HG03442 (cell line): ENCODE measurements around the gene B4GALNT3.

ENCODE experiments used
- ATAC-seq: cut with Tn5 transposase; IDR thresholded peaks from one replicate; pipeline ENCODE4 v1.9.1; 2021; ENCODE audit warnings: mild to moderate bottlenecking, moderate library complexity; ENCODE audit not compliant: unreplicated experiment

The B4GALNT3 gene

DNA sequence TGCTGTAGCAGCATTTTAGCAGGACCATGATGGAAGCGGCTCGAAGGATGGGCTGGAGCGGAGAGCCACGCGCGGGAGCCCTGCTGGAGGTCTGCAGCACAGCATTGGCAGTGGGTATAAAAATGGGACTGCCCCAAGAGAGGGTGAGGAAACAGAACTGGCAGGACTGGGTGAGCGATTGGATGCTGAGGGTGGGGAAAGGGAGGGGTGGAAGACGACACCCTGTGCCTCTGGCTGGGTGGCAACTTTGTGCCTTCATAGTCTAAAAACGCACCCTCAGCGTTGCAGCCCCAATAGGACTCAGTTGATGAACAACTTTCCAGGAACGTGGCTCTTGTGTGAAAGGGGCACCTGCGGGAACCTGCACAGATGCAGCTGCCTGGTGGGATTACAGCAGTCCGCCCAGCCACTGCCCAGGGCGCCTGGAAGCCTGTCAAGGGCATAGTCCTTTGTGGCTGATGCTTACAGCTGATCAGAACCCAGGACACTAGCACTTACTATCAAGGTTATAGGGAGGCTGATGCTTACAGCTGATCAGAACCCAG lies 130.5 kb downstream of the B4GALNT3 start:
- ATAC-seq = no peak

DNA sequence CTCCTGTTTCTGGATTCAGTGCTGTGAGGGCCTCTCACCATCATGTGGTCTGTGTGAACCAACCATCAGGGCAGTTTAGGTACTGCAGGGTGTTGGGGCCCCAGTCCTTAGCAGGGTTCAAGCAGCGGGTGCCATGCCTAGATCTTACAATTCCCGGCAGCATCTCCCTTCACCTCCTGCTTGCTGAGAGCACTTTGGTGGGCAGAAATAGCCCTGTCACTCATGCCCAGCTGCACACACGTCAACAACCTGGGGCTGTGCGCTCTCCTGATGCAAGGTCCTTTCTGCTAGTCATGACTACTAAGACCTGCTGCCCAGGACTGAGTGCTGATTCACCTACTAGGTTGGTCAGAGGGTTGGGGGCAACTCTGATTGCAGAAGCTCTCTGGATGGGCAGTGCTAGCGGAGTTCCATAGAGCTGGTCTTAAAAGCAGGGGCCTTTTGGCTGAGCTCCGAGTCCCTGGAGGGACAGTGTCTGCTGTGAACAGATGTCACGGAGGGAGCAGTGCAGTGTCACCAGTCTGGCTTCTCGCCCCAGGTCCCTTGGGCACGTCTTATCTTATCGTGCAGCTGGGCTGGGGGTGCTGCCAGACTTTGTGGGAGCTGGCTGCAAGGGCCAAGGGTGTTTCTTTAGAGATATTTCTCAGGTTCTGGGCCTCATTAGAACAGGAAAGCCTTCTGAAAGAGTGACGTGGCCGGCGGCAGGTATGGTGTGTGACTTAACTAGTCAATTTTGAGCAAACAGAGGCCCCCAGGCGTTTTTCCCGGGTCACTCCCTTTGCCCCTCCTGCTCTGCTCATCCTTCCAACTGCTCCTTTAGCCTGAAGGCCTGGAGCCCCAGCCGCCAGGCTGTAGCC lies 131.7 kb downstream of the B4GALNT3 start:
- no peak for ATAC-seq

DNA sequence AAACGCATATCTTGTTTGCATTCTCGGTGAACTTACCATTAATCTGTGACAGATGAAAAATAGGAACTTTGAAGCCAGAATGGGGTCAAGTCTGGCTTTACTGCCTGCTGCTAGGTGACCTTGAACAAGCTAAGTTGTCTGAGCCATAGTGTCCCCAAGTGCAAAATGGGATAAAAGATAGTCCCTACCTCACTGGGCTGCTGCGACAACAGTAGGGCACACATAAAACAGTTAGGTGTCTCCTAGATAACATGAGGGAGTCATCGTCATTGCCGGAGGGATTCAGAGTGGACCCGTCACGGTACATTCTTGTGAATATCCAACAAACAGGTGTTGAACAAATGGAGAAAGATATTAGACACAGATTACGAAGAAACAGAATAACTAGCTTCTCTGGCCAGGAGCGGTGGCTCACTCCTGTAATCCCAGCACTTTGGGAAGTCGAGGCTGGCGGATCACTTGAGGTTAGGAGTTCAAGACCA lies 132.3 kb downstream of the B4GALNT3 start:
- ATAC-seq = no peak

DNA sequence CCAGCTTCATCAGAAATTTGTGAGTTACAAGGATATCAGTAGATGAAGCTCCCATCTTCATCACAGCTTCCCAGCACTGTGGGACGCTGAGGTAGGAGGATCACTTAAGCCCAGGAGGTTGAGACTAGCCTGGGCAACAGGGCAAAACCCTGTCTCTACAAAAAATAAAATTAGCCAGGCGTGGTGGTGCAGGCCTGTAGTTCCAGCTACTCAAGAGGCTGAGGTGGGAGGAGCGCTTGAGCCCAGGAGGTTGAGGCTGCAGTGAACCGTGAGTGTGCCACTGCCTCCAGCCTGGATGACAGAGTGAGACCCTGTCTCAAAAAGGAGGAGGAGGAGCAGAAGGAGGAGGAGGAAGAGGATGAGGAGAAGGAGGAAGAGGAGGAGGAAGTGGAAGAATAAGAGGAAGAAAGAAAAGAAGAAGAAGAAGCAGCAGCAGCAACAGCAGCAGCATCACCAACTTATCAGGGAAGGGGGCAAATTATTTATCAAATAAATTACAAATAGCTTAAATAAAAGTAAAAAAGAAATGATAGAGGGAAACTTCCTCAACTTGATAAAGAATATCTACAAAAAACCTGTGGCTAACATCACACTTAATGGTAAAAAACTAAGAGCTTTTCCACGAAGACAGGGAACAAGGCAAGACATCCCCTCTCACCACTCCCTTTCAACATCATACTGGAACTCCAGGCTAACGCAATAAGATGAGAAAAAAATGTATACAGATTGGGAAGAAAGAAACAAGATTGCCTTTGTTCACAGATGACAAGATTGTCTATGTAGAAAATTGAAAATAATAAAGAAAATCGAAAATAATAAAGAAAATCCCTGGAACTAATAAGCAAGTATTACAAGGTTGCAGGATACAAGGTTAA lies 133.9 kb downstream of the B4GALNT3 start:
- ATAC-seq = no peak

DNA sequence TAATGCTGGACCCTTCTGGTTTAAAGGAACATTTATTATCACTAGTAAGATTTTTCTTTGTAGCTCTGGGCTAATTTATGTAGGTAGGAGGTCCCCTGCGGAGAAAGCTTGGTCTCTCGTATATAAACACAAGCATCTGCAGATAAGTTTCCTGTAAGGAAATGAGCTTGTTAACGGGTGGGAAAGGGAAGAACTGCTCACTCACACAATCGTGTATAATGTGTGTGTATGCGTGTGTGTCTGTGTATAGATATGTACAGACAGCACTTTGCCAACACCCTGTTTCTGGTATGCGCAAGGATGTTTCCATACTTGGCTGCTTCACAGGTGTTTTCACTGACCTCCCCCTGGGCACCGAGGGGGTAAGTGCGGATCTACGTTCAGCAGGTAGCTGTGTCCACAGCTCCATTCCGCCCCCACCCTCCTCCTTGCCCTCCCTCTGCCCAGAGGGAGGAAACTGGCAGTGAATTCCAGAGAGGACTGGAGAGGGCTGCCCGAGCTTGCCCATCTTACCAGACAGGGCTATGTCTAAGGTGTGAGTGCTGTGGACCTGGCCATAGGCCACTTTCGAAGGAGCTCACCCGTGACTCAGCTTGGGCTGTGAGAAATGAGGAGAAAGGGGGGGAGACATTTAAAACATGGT lies 138.3 kb downstream of the B4GALNT3 start:
- no peak for ATAC-seq

DNA sequence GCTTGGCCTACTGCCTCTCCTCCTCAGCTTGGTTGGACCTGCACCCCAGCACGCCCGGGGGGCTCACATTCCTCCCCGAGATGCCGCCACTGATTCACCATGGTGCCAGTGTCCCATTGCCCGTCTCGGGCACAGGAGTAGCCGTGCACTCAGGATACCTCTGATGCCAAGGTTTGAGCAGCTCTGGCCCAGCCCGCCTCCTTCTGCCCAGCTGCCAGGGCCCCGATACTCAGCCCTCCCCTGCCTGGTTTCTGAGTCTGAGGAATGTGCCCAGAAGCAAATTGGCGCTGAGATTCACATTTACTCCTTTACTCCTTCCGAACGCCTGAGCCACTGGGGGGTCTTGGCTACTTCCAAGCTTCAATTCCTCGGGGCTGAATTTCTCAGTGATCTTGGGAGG lies 140.0 kb downstream of the B4GALNT3 start:
- ATAC-seq = no peak

DNA sequence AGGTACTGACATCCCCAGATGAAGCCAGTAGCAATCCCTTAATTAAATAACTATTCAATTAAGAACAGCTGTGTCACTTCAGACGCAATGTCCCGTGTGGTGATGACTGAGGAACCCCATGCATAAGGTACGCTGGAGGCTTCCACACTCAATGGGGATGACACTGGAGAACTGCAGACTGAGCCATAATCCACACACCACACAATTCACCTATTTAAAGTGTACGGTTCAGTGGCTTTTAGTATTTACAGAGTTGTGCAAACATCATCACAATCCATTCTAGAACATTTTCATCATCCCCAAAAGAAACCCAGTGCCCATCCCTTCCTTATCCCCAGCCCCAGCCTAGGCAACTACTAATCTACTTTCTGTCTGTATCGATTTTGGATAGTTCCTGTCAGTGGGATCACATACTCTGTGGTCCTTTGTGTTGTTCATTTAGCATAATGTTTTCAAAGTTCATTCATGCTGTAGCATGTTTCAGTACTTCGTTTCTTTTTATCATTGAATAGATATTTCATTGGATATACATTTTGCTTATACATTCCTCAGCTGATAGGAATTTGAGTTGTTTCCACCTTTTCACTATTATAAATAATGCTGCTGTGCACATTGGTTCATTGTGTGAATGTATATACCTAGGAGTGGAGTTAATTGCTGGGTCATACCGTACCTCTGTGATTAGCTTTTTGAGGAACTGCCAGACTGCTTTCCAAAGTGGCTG lies 142.4 kb downstream of the B4GALNT3 start:
- no peak for ATAC-seq

DNA sequence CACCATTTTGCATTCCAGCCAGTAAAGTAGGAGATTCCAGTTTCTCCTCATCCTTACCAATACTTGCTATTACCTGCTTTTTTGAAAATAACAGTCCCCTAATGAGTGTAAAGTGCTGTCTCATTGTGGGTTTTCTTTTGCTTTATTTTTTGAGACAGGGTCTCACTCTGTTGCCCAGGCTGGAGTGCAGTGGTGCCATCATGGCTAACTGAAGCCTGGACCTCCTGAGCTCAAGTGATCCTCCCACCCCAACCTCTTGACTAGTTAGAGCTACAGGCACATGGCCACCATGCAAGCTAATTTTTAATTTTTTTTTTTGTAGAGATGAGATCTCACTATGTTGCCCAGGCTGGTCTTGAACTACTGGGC lies 142.9 kb downstream of the B4GALNT3 start:
- ATAC-seq = no peak

DNA sequence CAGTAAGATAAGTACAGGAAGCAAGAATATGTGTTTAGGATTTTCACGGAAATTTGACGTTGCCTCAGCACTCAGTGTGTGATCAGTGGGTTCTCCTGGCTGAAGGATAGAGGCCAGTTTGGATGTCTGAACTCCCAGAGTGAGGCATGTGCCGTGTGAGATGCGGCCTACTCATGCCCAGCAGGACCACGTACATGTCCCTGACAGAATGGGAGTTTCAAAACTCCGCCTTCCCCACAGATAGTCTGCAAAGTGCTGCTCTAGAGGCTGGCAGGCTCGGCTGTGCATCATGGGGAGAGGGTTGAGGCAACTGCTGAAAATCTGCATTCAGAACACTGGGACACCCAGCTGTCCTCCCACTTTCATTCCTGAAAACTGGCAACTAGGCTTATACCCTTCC lies 145.2 kb downstream of the B4GALNT3 start:
- no peak for ATAC-seq

DNA sequence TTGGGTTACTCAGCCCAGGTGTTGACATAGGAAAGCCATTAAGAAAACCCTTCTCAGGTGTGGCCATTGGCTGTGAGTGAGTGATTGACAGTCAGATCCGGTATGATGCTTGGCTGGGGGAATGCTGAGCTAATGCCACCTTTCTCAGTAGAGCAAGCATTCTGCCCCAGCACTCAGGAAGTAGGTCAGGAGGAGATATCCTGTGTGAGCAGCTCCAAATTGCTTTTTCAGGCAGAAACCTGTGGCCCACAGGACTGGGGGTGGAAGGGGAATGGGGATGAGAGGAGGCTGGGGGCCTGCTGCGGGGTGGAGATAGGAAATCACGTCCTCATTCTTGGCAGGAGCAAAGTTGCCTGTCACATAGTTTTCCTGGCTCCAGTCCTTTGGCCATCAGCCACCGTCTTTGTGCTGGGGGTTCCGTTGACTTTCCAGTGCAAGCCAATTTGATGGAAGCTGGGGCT lies 147.8 kb downstream of the B4GALNT3 start:
- ATAC-seq = no peak

DNA sequence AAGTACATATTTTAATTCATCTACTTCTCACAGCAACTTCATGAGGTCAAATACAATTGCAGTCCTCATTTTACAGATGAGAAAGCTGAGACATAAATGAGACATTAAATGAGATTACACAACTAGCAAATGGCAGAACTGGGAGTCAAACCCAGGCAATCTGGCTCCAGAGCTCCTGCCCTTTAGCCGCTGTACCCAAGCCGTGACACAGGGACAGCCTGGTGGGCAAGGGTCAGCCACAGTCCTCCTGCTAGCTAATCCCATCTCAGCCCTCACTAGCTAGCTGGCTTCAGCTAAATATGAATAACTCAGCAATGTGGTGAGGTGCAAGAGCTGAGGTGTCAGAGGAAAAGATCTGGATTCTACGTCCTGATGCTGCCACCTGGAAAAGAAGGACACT lies 148.7 kb downstream of the B4GALNT3 start:
- ATAC-seq = no peak

DNA sequence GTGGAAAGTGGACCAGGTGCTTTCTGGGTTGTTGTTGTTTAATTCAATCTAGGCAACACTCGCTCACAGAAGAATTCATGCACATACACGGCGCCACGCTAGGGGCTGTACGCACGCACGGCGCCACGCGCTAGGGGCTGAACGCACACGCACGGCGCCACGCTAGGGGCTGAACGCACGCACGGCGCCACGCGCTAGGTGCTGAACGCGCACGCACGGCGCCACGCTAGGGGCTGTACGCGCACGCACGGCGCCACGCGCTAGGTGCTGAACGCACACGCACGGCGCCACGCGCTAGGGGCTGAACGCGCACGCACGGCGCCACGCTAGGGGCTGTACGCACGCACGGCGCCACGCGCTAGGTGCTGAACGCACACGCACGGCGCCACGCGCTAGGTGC lies 149.2 kb downstream of the B4GALNT3 start:
- ATAC-seq = no peak

DNA sequence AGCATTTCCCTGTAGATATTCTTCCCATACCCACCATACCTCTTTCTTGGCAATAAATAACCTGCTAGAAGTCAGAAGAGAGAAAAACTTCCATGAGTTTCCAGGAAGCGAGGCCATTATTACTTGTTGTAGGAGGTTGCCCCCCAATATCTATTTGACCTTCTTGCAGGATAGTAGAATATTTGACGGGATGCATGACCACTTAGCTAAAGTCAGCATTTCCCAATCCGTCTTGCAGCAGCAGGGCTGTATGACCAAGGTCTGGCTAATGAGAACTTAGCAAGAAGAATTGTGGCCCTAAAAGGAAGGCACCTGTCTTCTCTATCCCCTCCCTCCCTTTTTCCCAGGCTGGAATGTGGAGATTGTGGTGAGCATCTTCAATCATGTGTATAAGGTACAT lies 152.0 kb downstream of the B4GALNT3 start:
- ATAC-seq = no peak

DNA sequence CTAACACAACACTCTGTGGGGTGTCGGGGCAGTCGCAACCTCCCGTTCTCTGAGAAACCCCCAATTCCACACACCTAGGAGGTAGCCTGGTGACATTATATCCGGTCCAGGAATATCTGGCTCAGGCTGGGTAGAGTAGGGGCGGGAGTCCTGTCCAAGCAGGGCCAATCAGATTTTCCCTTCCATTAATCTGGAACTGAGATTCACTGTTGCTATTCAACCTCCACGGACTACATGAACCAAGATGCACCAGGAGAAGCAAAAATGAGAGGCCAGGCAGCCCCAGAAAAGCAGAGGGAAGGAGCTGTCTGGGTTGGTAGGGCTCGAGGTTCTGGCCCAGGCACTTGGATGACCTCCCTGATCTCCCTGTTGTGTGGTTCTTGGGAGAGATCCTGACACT lies 152.6 kb downstream of the B4GALNT3 start:
- no peak for ATAC-seq

DNA sequence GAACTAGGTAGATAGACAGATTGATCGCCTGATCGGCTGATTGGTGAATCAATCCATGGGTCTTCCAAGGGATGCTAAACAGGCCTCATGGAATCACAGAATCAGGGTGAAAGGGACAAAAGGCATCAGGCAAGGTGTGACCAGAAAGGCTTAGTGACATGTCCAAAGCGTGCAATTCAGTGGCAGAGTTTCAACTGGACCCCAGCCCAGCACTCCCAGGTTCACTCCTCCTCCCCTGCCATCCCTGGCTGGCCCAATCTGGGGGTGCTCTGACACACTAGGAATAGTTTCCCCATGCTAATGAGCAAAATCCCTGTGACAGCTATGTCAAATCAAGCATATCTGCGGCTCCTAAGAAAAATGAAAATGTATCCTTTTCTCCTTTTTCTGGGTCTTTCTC lies 153.1 kb downstream of the B4GALNT3 start:
- ATAC-seq = no peak
